ENCODE measurements around the gene KRT83. TPM values are rescaled to one million over a fixed set of nuclear protein-coding genes. Genes with fewer than 3 reads are reported as not detected.

The KRT83 gene
- polyA plus RNA-seq, 1 of the 3 experiments (the other 2 are of a cell fraction), result 0.03 TPM

- Histone ChIP-seq H3K4me2 (no peak overlapping the region), H3K79me2 (ENCODE audit: insufficient read depth) (no peaks in the 10 kb centered on the region), H3K9ac (no peak overlapping the region), H3K9me2 (no peaks in the 10 kb centered on the region), H3K27me3 (ENCODE audit: insufficient read depth) (no peaks in the 10 kb centered on the region), H3F3A (replicated peaks; ENCODE audit: insufficient read depth) (peaks cover 6% of the 10 kb centered on the region), H3K27ac (ENCODE audit: low read depth in 2 of 2, low read length in 1 of 2) (no peak overlapping the region), H3K4me1 (ENCODE audit: control insufficient read depth in 1 of 2, insufficient read depth in 2 of 2, low read depth in 1 of 2, low read length in 1 of 2) (peaks cover 0 to 4% of the 10 kb centered on the region in 2 experiments; a peak in 1 of 4 replicates), H3K4me3 (ENCODE audit: low read depth in 2 of 2, low read length in 1 of 2) (no peak overlapping the region), H2AFZ (ENCODE audit: low read depth) (no peak overlapping the region), H3K9me3 (no peaks in the 10 kb centered on the region), H3K36me3 (replicated peaks in 1 of 2; ENCODE audit: control insufficient read depth in 1 of 2, insufficient read depth in 2 of 2, low read length in 1 of 2) (no peaks in the 10 kb centered on the region), H4K20me1 (ENCODE audit: insufficient read depth) (no peaks in the 10 kb centered on the region)
- POLR2A ChIA-PET, result no interaction called here
- 11% methylated on average over 1 of the region's 1 CpG for WGBS (ENCODE audit: low lambda C conversion rate)
- DNase-seq, result no peak
- TF ChIP-seq TCF12 (IDR thresholded peaks at IDR 0.05), result no peak
- no peak for TF ChIP-seq GABPA (IDR thresholded peaks at IDR 0.05; ENCODE audit: low read depth)
- TF ChIP-seq EZH2phosphoT487 (IDR thresholded peaks at IDR 0.05; ENCODE audit: borderline replicate concordance, low read depth), result no peak
- TF ChIP-seq SIN3A (IDR thresholded peaks at IDR 0.05; ENCODE audit: borderline replicate concordance, low read depth, low read length), result no peak
- CTCF ChIA-PET, result interaction anchor here (0.9 to 3.3 kb wide), 8 partner anchors 9 to 156 kb away, joined by 3 to 25 read pairs (median 3); no protein-coding TSS in a partner anchor
Observed at GRCh38 chr12:52294803-52295202, 26.4 kb downstream of the KRT83 start.

GRCh38 chr12:52293926-52294325 lies 27.3 kb downstream of the KRT83 start:
- no peaks in the 10 kb centered on the region for H3K27me3 ChIP-seq (ENCODE audit: insufficient read depth)
- TF ChIP-seq RCOR1 (IDR thresholded peaks at IDR 0.05; ENCODE audit: low read length) (no peak), USF1 (IDR thresholded peaks at IDR 0.05; ENCODE audit: borderline replicate concordance, low read depth) (no peak), NFIC (IDR thresholded peaks at IDR 0.05; ENCODE audit: borderline replicate concordance) (no peak), SMC3 (IDR thresholded peaks at IDR 0.05; ENCODE audit: low read depth, low read length) (no peak), REST (IDR thresholded peaks at IDR 0.05; ENCODE audit: low read depth, low read length) (no peak), RXRA (IDR thresholded peaks at IDR 0.05; ENCODE audit: borderline replicate concordance, low read depth) (no peak)
- no peak for DNase-seq
- 44% methylated on average over 1 of the region's 1 CpG for WGBS (ENCODE audit: low lambda C conversion rate)
- no peak overlapping the region for H3K27ac ChIP-seq (ENCODE audit: low read depth in 2 of 2, low read length in 1 of 2)
- H3K36me3 ChIP-seq (replicated peaks in 1 of 2; ENCODE audit: control insufficient read depth in 1 of 2, insufficient read depth in 2 of 2, low read length in 1 of 2), result no peaks in the 10 kb centered on the region
- POLR2A ChIA-PET, result no interaction called here
- no peak overlapping the region for H2AFZ ChIP-seq (ENCODE audit: low read depth)
- peaks cover 6% of the 10 kb centered on the region for H3F3A ChIP-seq (replicated peaks; ENCODE audit: insufficient read depth)
- H3K9me3 ChIP-seq, result no peaks in the 10 kb centered on the region
- no peak overlapping the region for H3K4me2 ChIP-seq
- H3K79me2 ChIP-seq (ENCODE audit: insufficient read depth), result no peaks in the 10 kb centered on the region
- H3K9ac ChIP-seq, result no peak overlapping the region
- H3K4me3 ChIP-seq (ENCODE audit: low read depth in 2 of 2, low read length in 1 of 2), result no peak overlapping the region
- H4K20me1 ChIP-seq (ENCODE audit: insufficient read depth), result no peaks in the 10 kb centered on the region
- CTCF ChIA-PET, result interaction anchor here (1.1 to 3.3 kb wide), 5 partner anchors 16 to 137 kb away, joined by 3 to 25 read pairs (median 5); no protein-coding TSS in a partner anchor
- peaks cover 0 to 4% of the 10 kb centered on the region in 2 experiments; a peak in 1 of 4 replicates for H3K4me1 ChIP-seq (ENCODE audit: control insufficient read depth in 1 of 2, insufficient read depth in 2 of 2, low read depth in 1 of 2, low read length in 1 of 2)
- H3K9me2 ChIP-seq, result no peaks in the 10 kb centered on the region

All from SK-N-SH (cell line).